ENCODE measurements around the gene RIN1. TPM values are rescaled to one million over a fixed set of nuclear protein-coding genes. Genes with fewer than 3 reads are reported as not detected.

RIN1 gene
- total and polyA plus RNA-seq, 11 donors, result 0.99 to 5.2 (median 1.5) TPM

DNA sequence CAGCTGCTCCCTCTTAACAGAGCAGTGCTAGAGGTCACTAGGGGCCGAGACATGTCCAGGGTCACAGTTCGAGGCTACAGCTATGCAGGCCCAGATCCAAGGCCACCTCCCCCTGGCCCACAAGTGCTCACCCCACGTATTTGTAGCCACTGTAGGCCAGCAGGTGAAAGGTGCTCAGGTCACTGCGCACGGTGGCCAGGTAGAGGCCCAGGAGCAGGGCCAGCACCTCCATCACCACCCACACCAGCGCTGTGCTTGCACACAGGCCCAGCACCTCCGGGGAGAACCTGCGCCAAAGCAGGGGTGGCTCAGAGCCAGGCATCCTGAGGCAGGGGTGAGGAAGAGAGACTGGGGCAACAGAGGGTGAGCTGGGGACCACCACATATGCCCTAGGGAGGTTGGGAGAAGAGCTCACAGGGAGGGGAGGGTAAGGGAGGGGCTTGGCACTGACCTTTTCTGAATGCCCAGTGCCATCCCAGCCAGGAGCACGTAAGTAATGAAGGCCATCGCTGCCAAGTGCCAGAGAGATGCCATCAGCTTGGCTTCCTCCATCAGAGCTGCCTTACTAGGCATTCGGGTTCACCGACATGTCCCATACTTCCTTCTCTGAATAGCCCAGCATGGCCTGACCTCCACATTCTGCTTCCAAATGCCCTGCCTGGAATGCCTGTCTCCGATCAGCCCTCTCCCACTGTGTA is 50.8 kb downstream of the RIN1 start:
- peaks cover 0 to 60% (median 38%) of the 10 kb centered on the region in 12 donors for H3K4me1 ChIP-seq
- intact Hi-C loops (cut with DNase I), result loop anchor here in 5 of 10 donors (10.0 kb wide), 1 partner anchor 61 kb away; no protein-coding TSS in a partner anchor
- DNase-seq, result no peak
- H3K4me3 ChIP-seq, result no peak overlapping the region
- H3K36me3 ChIP-seq, result peaks cover 0 to 23% (median 8%) of the 10 kb centered on the region in 9 donors
- no peak for TF ChIP-seq POLR2A (IDR thresholded peaks at IDR 0.05)
- TF ChIP-seq, protein P1, sequence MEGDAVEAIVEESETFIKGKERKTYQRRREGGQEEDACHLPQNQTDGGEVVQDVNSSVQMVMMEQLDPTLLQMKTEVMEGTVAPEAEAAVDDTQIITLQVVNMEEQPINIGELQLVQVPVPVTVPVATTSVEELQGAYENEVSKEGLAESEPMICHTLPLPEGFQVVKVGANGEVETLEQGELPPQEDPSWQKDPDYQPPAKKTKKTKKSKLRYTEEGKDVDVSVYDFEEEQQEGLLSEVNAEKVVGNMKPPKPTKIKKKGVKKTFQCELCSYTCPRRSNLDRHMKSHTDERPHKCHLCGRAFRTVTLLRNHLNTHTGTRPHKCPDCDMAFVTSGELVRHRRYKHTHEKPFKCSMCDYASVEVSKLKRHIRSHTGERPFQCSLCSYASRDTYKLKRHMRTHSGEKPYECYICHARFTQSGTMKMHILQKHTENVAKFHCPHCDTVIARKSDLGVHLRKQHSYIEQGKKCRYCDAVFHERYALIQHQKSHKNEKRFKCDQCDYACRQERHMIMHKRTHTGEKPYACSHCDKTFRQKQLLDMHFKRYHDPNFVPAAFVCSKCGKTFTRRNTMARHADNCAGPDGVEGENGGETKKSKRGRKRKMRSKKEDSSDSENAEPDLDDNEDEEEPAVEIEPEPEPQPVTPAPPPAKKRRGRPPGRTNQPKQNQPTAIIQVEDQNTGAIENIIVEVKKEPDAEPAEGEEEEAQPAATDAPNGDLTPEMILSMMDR (IDR thresholded peaks at IDR 0.05), result no peak
- H3K9me3 ChIP-seq, result no peaks in the 10 kb centered on the region
- no peaks in the 10 kb centered on the region for H3K27me3 ChIP-seq
- peak overlapping the region in 6 of 12 donors; percentile 23 to 65 (median 44) for H3K27ac ChIP-seq
- WGBS, 4 donors, result 74 to 87% (median 84%) methylated on average over 10 to 13 of the region's 13 CpGs
- ATAC-seq, result no peak

DNA sequence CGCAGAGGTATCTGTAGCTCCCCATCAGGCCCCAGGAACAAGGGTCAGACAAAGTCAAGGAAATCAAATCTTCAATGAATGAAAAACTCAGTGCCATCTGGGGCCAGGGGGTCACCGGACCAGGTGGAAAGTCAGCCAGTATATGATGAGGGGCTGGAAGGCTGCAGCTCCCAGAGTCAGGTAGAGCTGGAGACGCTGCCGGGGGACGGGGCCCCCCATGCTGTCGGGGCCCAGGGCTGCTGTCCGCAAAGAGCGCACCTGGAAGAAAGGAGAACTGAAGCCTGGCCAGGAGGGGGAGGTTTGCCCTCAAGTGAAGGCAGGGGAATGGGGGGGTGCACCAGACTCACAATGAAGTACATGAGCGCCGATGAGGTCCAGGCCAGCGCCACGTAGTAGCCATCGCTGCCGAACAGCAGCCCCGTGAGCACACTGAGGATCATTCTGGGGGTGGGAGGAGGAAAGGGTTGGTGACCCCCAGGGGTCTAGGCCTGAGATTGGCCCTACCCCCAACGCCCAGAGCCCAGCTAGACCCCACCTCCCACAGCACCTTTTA is 51.6 kb downstream of the RIN1 start:
- Histone ChIP-seq H3K9me3 (no peaks in the 10 kb centered on the region), H3K36me3 (peaks cover 0 to 23% (median 8%) of the 10 kb centered on the region in 9 donors), H3K4me1 (peaks cover 0 to 53% (median 34%) of the 10 kb centered on the region in 12 donors), H3K27ac (peak overlapping the region in 3 of 12 donors; percentile 30 to 65 (median 40)), H3K27me3 (no peaks in the 10 kb centered on the region), H3K4me3 (no peak overlapping the region)
- 91 to 96% (median 96%) methylated on average over 16 of the region's 16 CpGs for WGBS, 4 donors
- DNase-seq (peak in 1 of 5 donors; percentile 21), ATAC-seq (no peak)
- TF ChIP-seq, protein P1 (IDR thresholded peaks at IDR 0.05), result no peak
- no peak for TF ChIP-seq POLR2A (IDR thresholded peaks at IDR 0.05)
- intact Hi-C loops (cut with DNase I), result loop anchor here in 5 of 10 donors (10.0 kb wide), 1 partner anchor 60 kb away; no protein-coding TSS in a partner anchor

DNA sequence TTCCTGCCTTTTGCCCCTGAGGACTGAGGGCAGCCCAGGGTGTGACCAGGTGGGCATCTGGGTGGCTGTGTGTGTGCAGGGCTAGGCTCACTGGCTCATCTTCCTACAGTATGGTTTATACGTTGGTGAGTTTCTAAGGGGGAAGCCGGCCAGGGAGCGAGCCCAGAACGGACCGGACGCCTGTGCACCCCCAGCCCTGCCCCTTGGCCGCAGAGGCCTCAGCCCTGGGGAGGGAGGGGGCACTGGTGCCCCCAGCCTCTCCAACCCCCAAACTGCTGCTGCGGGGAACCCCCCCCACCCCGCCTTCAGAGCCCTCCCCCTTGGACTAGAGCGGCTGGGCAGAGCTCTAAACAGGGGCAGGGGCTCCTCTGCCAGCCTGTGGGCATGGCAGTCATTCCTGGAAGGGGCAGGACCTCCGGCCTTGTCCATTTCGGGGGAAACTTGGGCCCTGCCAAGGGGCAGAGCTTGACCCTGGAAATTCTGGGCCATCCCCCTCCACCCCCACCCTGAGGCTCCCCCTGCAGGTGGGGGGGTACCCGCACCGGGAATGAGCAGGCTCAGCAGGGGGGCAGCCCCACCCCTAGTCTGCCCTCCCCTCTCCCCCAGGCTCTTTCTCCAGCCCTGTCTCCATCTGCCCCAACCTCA is 52.7 kb downstream of the RIN1 start:
- H3K27me3 ChIP-seq, result no peaks in the 10 kb centered on the region
- intact Hi-C loops (cut with DNase I), result loop anchor here in 6 of 10 donors (2.0 to 10.0 kb wide), 2 partner anchors 59 to 61 kb away; no protein-coding TSS in a partner anchor

More for the DNA sequence above, 52.7 kb downstream of the RIN1 start:
- peak in 1 of 5 donors; percentile 19 for DNase-seq
- H3K4me1 ChIP-seq, result peaks cover 0 to 51% (median 34%) of the 10 kb centered on the region in 12 donors
- H3K36me3 ChIP-seq, result peaks cover 0 to 23% (median 8%) of the 10 kb centered on the region in 9 donors
- ATAC-seq, result no peak
- TF ChIP-seq, protein P1 (IDR thresholded peaks at IDR 0.05), result no peak
- TF ChIP-seq POLR2A (IDR thresholded peaks at IDR 0.05), result no peak
- no peak overlapping the region for H3K27ac ChIP-seq
- 78 to 87% (median 84%) methylated on average over 9 to 14 of the region's 14 CpGs for WGBS, 4 donors
- no peaks in the 10 kb centered on the region for H3K9me3 ChIP-seq
- no peak overlapping the region for H3K4me3 ChIP-seq

Data from heart left ventricle (tissue), 16 donors.